Sigmoid colon (tissue), 7 donors: ENCODE data around the gene FXYD3. TPM values are rescaled to one million over a fixed set of nuclear protein-coding genes. Genes with fewer than 3 reads are reported as not detected.
A peak's percentile ranks its signal among the peaks of the same experiment; 100 is the strongest.

ENCODE experiments used
- DNase-seq: peaks from one replicate; pipeline ENCODE4 v3.0.0-alpha.2; 2019
- H3K27ac ChIP-seq, 4 donors: fragments of 200-600 bp; sonication (generic); one replicate each; pipeline ENCODE4 v1.5.1; 2016 to 2019; ENCODE audit warnings: mild to moderate bottlenecking in 1 of 4
- H3K27me3 ChIP-seq, 3 donors: fragments of 200-600 bp; sonication (generic); one replicate each; pipeline ENCODE4 v1.5.1; 2019; ENCODE audit warnings: mild to moderate bottlenecking in 1 of 3
- H3K36me3 ChIP-seq, 4 donors: fragments of 200-600 bp; sonication (generic); one replicate each; pipeline ENCODE4 v1.5.1; 2016 to 2019
- H3K4me1 ChIP-seq, 4 donors: fragments of 200-600 bp; sonication (generic); one replicate each; pipeline ENCODE4 v1.5.1; 2017 to 2019
- H3K4me3 ChIP-seq, 4 donors: fragments of 200-600 bp; sonication (generic); one replicate each; pipeline ENCODE4 v1.5.1; 2017 to 2019; ENCODE audit warnings: mild to moderate bottlenecking in 2 of 4, moderate library complexity in 1 of 4
- H3K9me3 ChIP-seq, 4 donors: fragments of 200-600 bp in 3 of 4; sonication (generic) in 3 of 4; one replicate each; pipeline versions ENCODE4 v1.5.1 to v1.6.1; 2013 to 2019
- CTCF ChIP-seq, 4 experiments: fragments of 450-650 bp in 3 of 4; fragments of 200-600 bp in 1 of 4; IDR thresholded peaks; one replicate each; pipeline ENCODE4 v1.5.1; 2016 to 2019; ENCODE audit warnings: antibody characterized with exemption in 4 of 4, mild to moderate bottlenecking in 3 of 4, moderate library complexity in 2 of 4
- EP300 ChIP-seq, 4 donors: sonication (generic); formaldehyde crosslinking; IDR thresholded peaks; one replicate each; pipeline ENCODE4 v1.6.1; 2017; ENCODE audit warnings: antibody characterized with exemption in 4 of 4
- POLR2A ChIP-seq, 2 donors: fragments of 450-650 bp; IDR thresholded peaks; one replicate each; pipeline ENCODE4 v1.6.1; 2016; ENCODE audit warnings: antibody characterized with exemption in 2 of 2, mild to moderate bottlenecking in 2 of 2, moderate library complexity in 2 of 2
- POLR2AphosphoS5 ChIP-seq, 4 donors: sonication (generic); formaldehyde crosslinking; IDR thresholded peaks; one replicate each; pipeline ENCODE4 v1.6.1; 2017; ENCODE audit warnings: antibody characterized with exemption in 4 of 4
- WGBS, 2 donors: extraction: QIAGEN DNeasy Blood & Tissue Kit; methylation state at CpG; one replicate each; pipeline ENCODE4 v1.1.7; 2013; 5-methylcytosine and 5-hydroxymethylcytosine counted together
- intact Hi-C: fragments of 100-400 bp; cut with DNase I; formaldehyde crosslinking; loops from one replicate; pipeline ENCODE4 v1.15.1; 2023
- polyA plus RNA-seq, 3 donors: library from polyadenylated mRNA; stranded (reverse); fragments of 200-250 nt; gene quantifications; one replicate each; pipeline ENCODE4 v1.2.3, GENCODE V29; 2013
- total RNA-seq, 4 donors: library from RNA; depleted of rRNA; stranded (reverse); fragments of >200 nt; gene quantifications; one replicate each; pipeline ENCODE4 v1.1.0, GENCODE V29; 2016
- donor health status: healthy with polysubstance abuse.
- donor health status: Bipolar disorder and iron deficiency.
- donor health status: healthy.

FXYD3 gene
- total and polyA plus RNA-seq, 7 donors: 3.7 to 3,333 (median 15.3) TPM

- peak; percentile 20 for DNase-seq
- intact Hi-C loops: no loop called here
- H3K27ac ChIP-seq: no peak overlapping the region
- no peaks in the 10 kb centered on the region for H3K4me1 ChIP-seq
- peaks cover 0 to 38% (median 10%) of the 10 kb centered on the region in 4 donors for H3K36me3 ChIP-seq
- peaks cover 6 to 15% (median 12%) of the 10 kb centered on the region in 4 donors for H3K9me3 ChIP-seq
- 92 to 96% methylated on average over 7 of the region's 7 CpGs for WGBS, 2 donors
- H3K4me3 ChIP-seq: no peak overlapping the region
- H3K27me3 ChIP-seq: no peaks in the 10 kb centered on the region
- TF ChIP-seq EP300 (IDR thresholded peaks at IDR 0.05): no peak
- no peak for TF ChIP-seq CTCF (IDR thresholded peaks at IDR 0.05)
- TF ChIP-seq POLR2A (IDR thresholded peaks at IDR 0.05): no peak
- no peak for TF ChIP-seq POLR2AphosphoS5 (IDR thresholded peaks at IDR 0.05)
Measured at GRCh38 chr19:35166100-35167063, 50.8 kb downstream of the FXYD3 start.

- no peaks in the 10 kb centered on the region for H3K27me3 ChIP-seq
- H3K4me1 ChIP-seq: no peaks in the 10 kb centered on the region
- peaks cover 6 to 15% (median 11%) of the 10 kb centered on the region in 4 donors for H3K9me3 ChIP-seq
- DNase-seq: peak; percentile 41
- H3K27ac ChIP-seq: no peak overlapping the region
- H3K4me3 ChIP-seq: no peak overlapping the region
- peaks cover 0 to 29% (median 10%) of the 10 kb centered on the region in 4 donors for H3K36me3 ChIP-seq
- WGBS, 2 donors: 73% methylated on average over 5 of the region's 5 CpGs
- TF ChIP-seq EP300 (IDR thresholded peaks at IDR 0.05) (no peak), POLR2AphosphoS5 (IDR thresholded peaks at IDR 0.05) (no peak), POLR2A (IDR thresholded peaks at IDR 0.05) (no peak), CTCF (IDR thresholded peaks at IDR 0.05) (no peak)
- intact Hi-C loops: no loop called here
Measured at GRCh38 chr19:35167251-35168119, 51.9 kb downstream of the FXYD3 start.

- no peak overlapping the region for H3K27ac ChIP-seq
- H3K4me3 ChIP-seq: no peak overlapping the region
- intact Hi-C loops: no loop called here
- H3K9me3 ChIP-seq: peaks cover 6 to 12% (median 11%) of the 10 kb centered on the region in 4 donors
- TF ChIP-seq POLR2A (IDR thresholded peaks at IDR 0.05) (no peak), POLR2AphosphoS5 (IDR thresholded peaks at IDR 0.05) (no peak), CTCF (IDR thresholded peaks at IDR 0.05) (no peak), EP300 (IDR thresholded peaks at IDR 0.05) (no peak)
- no peaks in the 10 kb centered on the region for H3K4me1 ChIP-seq
- WGBS, 2 donors: 69 to 78% methylated on average over 3 of the region's 3 CpGs
- no peaks in the 10 kb centered on the region for H3K27me3 ChIP-seq
- peak; percentile 17 for DNase-seq
- H3K36me3 ChIP-seq: peaks cover 0 to 29% (median 10%) of the 10 kb centered on the region in 4 donors
Measured at GRCh38 chr19:35168196-35168595, 52.6 kb downstream of the FXYD3 start.

- intact Hi-C loops: no loop called here
- TF ChIP-seq POLR2AphosphoS5 (IDR thresholded peaks at IDR 0.05): no peak
- no peak for TF ChIP-seq CTCF (IDR thresholded peaks at IDR 0.05)
- no peak for TF ChIP-seq POLR2A (IDR thresholded peaks at IDR 0.05)
- no peak for TF ChIP-seq EP300 (IDR thresholded peaks at IDR 0.05)
- no peak overlapping the region for H3K27ac ChIP-seq
- H3K4me1 ChIP-seq: no peaks in the 10 kb centered on the region
- no peak overlapping the region for H3K4me3 ChIP-seq
- peaks cover 0 to 21% (median 7%) of the 10 kb centered on the region in 4 donors for H3K36me3 ChIP-seq
- H3K9me3 ChIP-seq: peaks cover 6 to 12% (median 9%) of the 10 kb centered on the region in 4 donors
- peak; percentile 40 for DNase-seq
- H3K27me3 ChIP-seq: no peaks in the 10 kb centered on the region
- 82 to 84% methylated on average over 18 of the region's 18 CpGs for WGBS, 2 donors
Measured at GRCh38 chr19:35169221-35169995, 53.8 kb downstream of the FXYD3 start.
